Activated CD8-positive, alpha-beta memory T cell treated with anti-CD3 and anti-CD28 coated beads for 24 hours (primary cell): Measurements from ENCODE around the gene TSPAN15.
A peak's percentile ranks its signal among the peaks of the same experiment; 100 is the strongest.
"Not testable (repeated sequence)": the region's sequence is repeated elsewhere in the genome, so short reads cannot be mapped to it uniquely, and the experiment has no call there.

Experiments used
- DNase-seq: peaks from one replicate; pipeline ENCODE4 v3.0.0-alpha.2; 2020

The TSPAN15 gene

GRCh38 chr10:69504576-69505250 is 53.4 kb downstream of the TSPAN15 start:
- peak; percentile 32 for DNase-seq

- peak; percentile 35 for DNase-seq
Observed at GRCh38 chr10:69505636-69506318, 54.5 kb downstream of the TSPAN15 start.

- DNase-seq = no peak
Observed at GRCh38 chr10:69506487-69506833, 55.2 kb downstream of the TSPAN15 start.

- peak; percentile 59 for DNase-seq
Observed at GRCh38 chr10:69506834-69507713, 55.8 kb downstream of the TSPAN15 start.

GRCh38 chr10:69508738-69509340 is 57.6 kb downstream of the TSPAN15 start:
- DNase-seq = no peak

GRCh38 chr10:69512901-69513300 is 61.6 kb downstream of the TSPAN15 start:
- no peak for DNase-seq

- DNase-seq = no peak
Observed at GRCh38 chr10:69513617-69514016, 62.4 kb downstream of the TSPAN15 start.

GRCh38 chr10:69515699-69516259 is 64.5 kb downstream of the TSPAN15 start:
- peak; percentile 91 for DNase-seq

- no peak for DNase-seq
Observed at GRCh38 chr10:69516316-69516715, 65.1 kb downstream of the TSPAN15 start.

GRCh38 chr10:69516796-69517195 is 65.5 kb downstream of the TSPAN15 start:
- DNase-seq = no peak

- DNase-seq = no peak
Observed at GRCh38 chr10:69517271-69517848, 66.1 kb downstream of the TSPAN15 start.

- no peak for DNase-seq
Observed at GRCh38 chr10:69527961-69528360, 76.7 kb downstream of the TSPAN15 start.

- DNase-seq = no peak
Observed at GRCh38 chr10:69533658-69534057, 82.4 kb downstream of the TSPAN15 start.

- DNase-seq = not testable (repeated sequence)
Observed at GRCh38 chr10:69536521-69536920, 85.3 kb downstream of the TSPAN15 start.

GRCh38 chr10:69537449-69537848 is 86.2 kb downstream of the TSPAN15 start:
- no peak for DNase-seq

GRCh38 chr10:69538461-69538860 is 87.2 kb downstream of the TSPAN15 start:
- no peak for DNase-seq

- DNase-seq = no peak
Observed at GRCh38 chr10:69541463-69541862, 90.2 kb downstream of the TSPAN15 start.

GRCh38 chr10:69549959-69550358 is 98.7 kb downstream of the TSPAN15 start:
- DNase-seq = no peak

- no peak for DNase-seq
Observed at GRCh38 chr10:69552268-69552667, 101.0 kb downstream of the TSPAN15 start.

- no peak for DNase-seq
Observed at GRCh38 chr10:69553328-69553727, 102.1 kb downstream of the TSPAN15 start.

- DNase-seq = no peak
Observed at GRCh38 chr10:69554611-69555010, 103.3 kb downstream of the TSPAN15 start.
